HFFc6 (cell line): ENCODE measurements around the gene SMPD3. TPM values are rescaled to one million over a fixed set of nuclear protein-coding genes. Genes with fewer than 3 reads are reported as not detected.

Source experiments
- DNase-seq: peaks from one replicate; pipeline ENCODE4 v3.0.0-alpha.2; 2018
- H3K27ac Mint-ChIP-seq: 2 replicates; pipeline ENCODE4 v1.8.0; 2020; ENCODE audit warnings: mild to moderate bottlenecking, mixed read lengths
- H3K27me3 Mint-ChIP-seq: 2 replicates; pipeline ENCODE4 v1.8.0; 2021; ENCODE audit warnings: mild to moderate bottlenecking, moderate library complexity, mixed read lengths; ENCODE audit not compliant: insufficient read depth
- H3K36me3 Mint-ChIP-seq: 2 replicates; pipeline ENCODE4 v1.8.0; 2021; ENCODE audit warnings: low read depth, mixed read lengths
- H3K4me1 Mint-ChIP-seq: 2 replicates; pipeline ENCODE4 v1.8.0; 2020; ENCODE audit warnings: low read depth, mixed read lengths
- H3K4me3 Mint-ChIP-seq: 2 replicates; pipeline ENCODE4 v1.8.0; 2020; ENCODE audit warnings: mild to moderate bottlenecking, moderate library complexity, mixed read lengths
- H3K9me3 Mint-ChIP-seq: 2 replicates; pipeline ENCODE4 v1.8.0; 2020; ENCODE audit warnings: mild to moderate bottlenecking, mixed read lengths
- CTCF ChIP-seq: fragments of 200-600 bp; sonication (generic); IDR thresholded peaks from 2 replicates; pipeline ENCODE4 v1.5.0; 2021; ENCODE audit warnings: antibody characterized with exemption, mild to moderate bottlenecking
- total RNA-seq, 6 experiments: library from RNA; stranded (reverse); fragmentation: NEBNext Ultra II Directional; extraction: Animal tissue kit (Norgen Biotek cat#: 25700); gene quantifications; 2 replicates in 1 of 6; 3 replicates in 5 of 6; pipeline ENCODE4 v1.2.3, GENCODE V29; 2021

SMPD3 gene
- total RNA-seq, 6 experiments from 2014 or later, result 0.05 to 0.73 (median 0.30) TPM

- H3K4me1 Mint-ChIP-seq, result peaks cover 29% of the 10 kb centered on the region
- H3K27ac Mint-ChIP-seq, result no peak overlapping the region
- DNase-seq, result no peak
- TF ChIP-seq CTCF, result no peak
- peaks cover 12% of the 10 kb centered on the region; the same call in 1 of the 2 replicates for H3K36me3 Mint-ChIP-seq
- H3K9me3 Mint-ChIP-seq, result peaks cover 11% of the 10 kb centered on the region
- H3K4me3 Mint-ChIP-seq, result no peak overlapping the region
- peaks cover 15% of the 10 kb centered on the region for H3K27me3 Mint-ChIP-seq
Measured at GRCh38 chr16:68492151-68492542, 43.8 kb upstream of the SMPD3 start.

- DNase-seq, result no peak
- Mint-ChIP-seq H3K36me3 (peaks cover 12% of the 10 kb centered on the region; the same call in 1 of the 2 replicates), H3K27ac (no peak overlapping the region), H3K9me3 (peaks cover 11% of the 10 kb centered on the region), H3K27me3 (peaks cover 19% of the 10 kb centered on the region), H3K4me3 (no peak overlapping the region), H3K4me1 (peaks cover 32% of the 10 kb centered on the region)
- no peak for TF ChIP-seq CTCF
Measured at GRCh38 chr16:68491576-68491950, 43.3 kb upstream of the SMPD3 start.

- Mint-ChIP-seq H3K9me3 (peaks cover 11% of the 10 kb centered on the region), H3K36me3 (peaks cover 12% of the 10 kb centered on the region; the same call in 1 of the 2 replicates), H3K27me3 (peaks cover 19% of the 10 kb centered on the region), H3K4me1 (peaks cover 30% of the 10 kb centered on the region), H3K27ac (no peak overlapping the region), H3K4me3 (no peak overlapping the region)
- no peak for TF ChIP-seq CTCF
- DNase-seq, result peak; percentile 55
Measured at GRCh38 chr16:68490829-68491575, 42.7 kb upstream of the SMPD3 start.

- Mint-ChIP-seq H3K36me3 (peaks cover 12% of the 10 kb centered on the region; the same call in 1 of the 2 replicates), H3K27ac (no peak overlapping the region), H3K27me3 (peaks cover 16% of the 10 kb centered on the region), H3K9me3 (peaks cover 11% of the 10 kb centered on the region), H3K4me3 (no peak overlapping the region), H3K4me1 (peaks cover 26% of the 10 kb centered on the region)
- DNase-seq, result no peak
- TF ChIP-seq CTCF, result no peak
Measured at GRCh38 chr16:68490358-68490757, 42.0 kb upstream of the SMPD3 start.

- Mint-ChIP-seq H3K27ac (no peak overlapping the region), H3K27me3 (peaks cover 17% of the 10 kb centered on the region), H3K9me3 (no peaks in the 10 kb centered on the region), H3K36me3 (no peaks in the 10 kb centered on the region), H3K4me3 (no peak overlapping the region), H3K4me1 (peaks cover 26% of the 10 kb centered on the region)
- no peak for DNase-seq
- TF ChIP-seq CTCF, result no peak
Measured at GRCh38 chr16:68488554-68488953, 40.2 kb upstream of the SMPD3 start.
